ENCODE measurements around the gene HLA-DOB. TPM values are rescaled to one million over a fixed set of nuclear protein-coding genes. Genes with fewer than 3 reads are reported as not detected.

HLA-DOB gene
- total RNA-seq, 2 experiments from 2014 or later, result 15.6 to 17.0 TPM

DNA sequence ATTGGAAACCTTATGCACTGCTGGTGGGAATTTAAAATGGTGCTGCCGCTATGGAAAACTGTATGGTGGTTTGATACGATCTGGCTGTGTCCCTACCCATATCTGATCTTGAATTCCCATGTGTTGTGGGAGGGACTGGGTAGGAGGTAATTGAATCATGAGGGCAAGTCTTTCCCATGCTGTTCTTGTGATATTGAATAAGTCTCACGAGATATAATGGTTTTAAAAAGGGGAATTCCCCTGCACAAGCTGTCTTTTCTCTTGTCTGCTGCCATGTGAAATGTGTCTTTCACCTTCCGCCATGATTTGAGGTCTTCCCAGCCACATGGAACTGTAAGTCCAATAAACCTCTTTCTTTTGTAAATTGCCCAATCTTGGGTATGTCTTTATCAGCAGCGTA, 16.9 kb upstream of the HLA-DOB start:
- H3K4me3 Mint-ChIP-seq, result no peak overlapping the region
- no peaks in the 10 kb centered on the region for H3K27me3 Mint-ChIP-seq (ENCODE audit: low read depth)
- POLR2A ChIA-PET, result interaction anchor here (0.6 to 3.9 kb wide), 4 partner anchors 11 to 138 kb away, joined by 3 to 21 read pairs (median 10); partner anchors contain the start of genes PSMB9 and TAP1

DNA sequence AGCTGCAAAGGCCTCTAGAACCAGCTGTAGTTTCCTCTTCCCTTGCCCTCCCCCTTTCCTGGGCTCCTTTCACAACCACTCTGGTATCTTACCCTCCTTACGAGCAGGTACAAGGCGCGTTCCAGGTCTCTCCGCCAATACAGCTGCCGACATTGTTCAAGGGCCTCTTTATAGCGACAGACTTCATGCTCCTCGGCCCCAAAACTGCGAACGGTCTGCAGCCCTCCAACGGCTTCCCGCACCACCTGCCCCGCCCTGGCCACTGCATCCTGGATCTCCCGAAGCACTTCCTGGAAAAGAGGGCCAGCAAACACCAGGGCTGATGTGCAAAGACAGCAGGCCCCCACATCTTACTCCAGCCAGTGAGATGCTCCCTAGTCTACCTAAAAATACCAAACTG, 15.7 kb upstream of the HLA-DOB start:
- Mint-ChIP-seq H3K27ac (peak overlapping the region; percentile 21), H3K4me3 (no peak overlapping the region), H3K36me3 (ENCODE audit: low read depth) (peaks cover 97% of the 10 kb centered on the region), H3K4me1 (ENCODE audit: low read depth) (peaks cover 73% of the 10 kb centered on the region), H3K27me3 (ENCODE audit: low read depth) (no peaks in the 10 kb centered on the region), H3K9me3 (ENCODE audit: insufficient read depth) (no peaks in the 10 kb centered on the region)
- POLR2A ChIA-PET, result interaction anchor here (0.5 to 3.9 kb wide), 5 partner anchors 9 to 141 kb away, joined by 3 to 21 read pairs (median 3); partner anchors contain the start of genes PSMB9 and TAP1
- peak; percentile 17 for DNase-seq
- CTCF ChIA-PET, result interaction anchor here (0.9 to 4.4 kb wide), 3 partner anchors 21 to 35 kb away, joined by 3 to 27 read pairs (median 4); partner anchors contain the start of gene TAP1
- no peak for ATAC-seq

More for the DNA sequence above, 16.9 kb upstream of the HLA-DOB start:
- Mint-ChIP-seq H3K9me3 (ENCODE audit: insufficient read depth) (no peaks in the 10 kb centered on the region), H3K4me1 (ENCODE audit: low read depth) (peaks cover 72% of the 10 kb centered on the region), H3K36me3 (ENCODE audit: low read depth) (peaks cover 91% of the 10 kb centered on the region), H3K27ac (peak overlapping the region; percentile 30)
- DNase-seq, result peak; percentile 10
- no peak for ATAC-seq
- CTCF ChIA-PET, result interaction anchor here (1.0 to 4.4 kb wide), 3 partner anchors 20 to 151 kb away, joined by 3 to 27 read pairs (median 3); partner anchors contain the start of gene TAP1

- no peaks in the 10 kb centered on the region for H3K9me3 Mint-ChIP-seq (ENCODE audit: insufficient read depth)
- POLR2A ChIA-PET, result interaction anchor here (0.7 to 1.2 kb wide), 4 partner anchors 9 to 141 kb away, joined by 3 to 4 read pairs (median 3); no protein-coding TSS in a partner anchor
- H3K27ac Mint-ChIP-seq, result no peak overlapping the region
- CTCF ChIA-PET, result interaction anchor here (0.9 to 2.6 kb wide), 3 partner anchors 8 to 37 kb away, joined by 3 to 17 read pairs (median 3); partner anchors contain the start of gene TAP2
- ATAC-seq, result no peak
- DNase-seq, result no peak
- peaks cover 85% of the 10 kb centered on the region for H3K36me3 Mint-ChIP-seq (ENCODE audit: low read depth)
- no peak overlapping the region for H3K4me3 Mint-ChIP-seq
- no peaks in the 10 kb centered on the region for H3K27me3 Mint-ChIP-seq (ENCODE audit: low read depth)
- peaks cover 61% of the 10 kb centered on the region for H3K4me1 Mint-ChIP-seq (ENCODE audit: low read depth)
These were observed 14.1 kb upstream of the HLA-DOB start for GRCh38 chr6:32830936-32831335.

DNA sequence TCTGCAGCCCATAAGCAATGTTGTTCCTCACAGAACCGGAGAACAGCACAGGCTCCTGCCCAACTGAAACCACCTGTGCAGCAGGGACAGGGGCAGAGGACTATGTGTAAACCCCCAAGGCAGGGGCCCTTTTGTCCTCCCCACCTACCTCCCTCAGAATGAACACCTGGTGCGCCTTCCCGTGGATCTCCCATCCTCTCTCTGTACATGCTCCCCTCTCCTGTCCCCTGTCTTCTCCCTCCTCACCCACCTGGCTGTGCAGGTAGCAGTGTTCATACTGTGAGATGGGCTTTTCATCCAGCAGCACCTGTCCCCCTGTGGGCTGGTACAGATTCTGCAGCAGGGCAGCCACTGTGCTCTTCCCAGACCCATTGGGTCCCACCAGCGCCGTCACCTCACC, 13.2 kb upstream of the HLA-DOB start:
- H3K27ac Mint-ChIP-seq, result peak overlapping the region; percentile 27
- H3K4me3 Mint-ChIP-seq, result no peak overlapping the region
- DNase-seq (no peak), ATAC-seq (no peak)
- H3K36me3 Mint-ChIP-seq (ENCODE audit: low read depth), result peaks cover 76% of the 10 kb centered on the region
- POLR2A ChIA-PET, result interaction anchor here (1.0 to 4.2 kb wide), 3 partner anchors 9 to 15 kb away, joined by 3 to 27 read pairs (median 3); partner anchors contain the start of gene TAP2
- no peaks in the 10 kb centered on the region for H3K27me3 Mint-ChIP-seq (ENCODE audit: low read depth)
- CTCF ChIA-PET, result interaction anchor here (1.3 to 2.6 kb wide), 2 partner anchors 9 to 39 kb away, joined by 6 to 17 read pairs; partner anchors contain the start of gene TAP2
- peaks cover 52% of the 10 kb centered on the region for H3K4me1 Mint-ChIP-seq (ENCODE audit: low read depth)
- no peaks in the 10 kb centered on the region for H3K9me3 Mint-ChIP-seq (ENCODE audit: insufficient read depth)

GRCh38 chr6:32829495-32829894, 12.7 kb upstream of the HLA-DOB start:
- DNase-seq, result no peak
- no peaks in the 10 kb centered on the region for H3K27me3 Mint-ChIP-seq (ENCODE audit: low read depth)
- H3K27ac Mint-ChIP-seq, result no peak overlapping the region
- peaks cover 71% of the 10 kb centered on the region for H3K36me3 Mint-ChIP-seq (ENCODE audit: low read depth)
- peaks cover 46% of the 10 kb centered on the region for H3K4me1 Mint-ChIP-seq (ENCODE audit: low read depth)
- CTCF ChIA-PET, result interaction anchor here (1.3 to 2.6 kb wide), 2 partner anchors 10 to 39 kb away, joined by 6 to 17 read pairs; partner anchors contain the start of gene TAP2
- ATAC-seq, result no peak
- POLR2A ChIA-PET, result interaction anchor here (0.6 to 4.2 kb wide), 3 partner anchors 9 to 28 kb away, joined by 3 to 27 read pairs (median 3); partner anchors contain the start of gene TAP2
- H3K9me3 Mint-ChIP-seq (ENCODE audit: insufficient read depth), result no peaks in the 10 kb centered on the region
- no peak overlapping the region for H3K4me3 Mint-ChIP-seq

DNA sequence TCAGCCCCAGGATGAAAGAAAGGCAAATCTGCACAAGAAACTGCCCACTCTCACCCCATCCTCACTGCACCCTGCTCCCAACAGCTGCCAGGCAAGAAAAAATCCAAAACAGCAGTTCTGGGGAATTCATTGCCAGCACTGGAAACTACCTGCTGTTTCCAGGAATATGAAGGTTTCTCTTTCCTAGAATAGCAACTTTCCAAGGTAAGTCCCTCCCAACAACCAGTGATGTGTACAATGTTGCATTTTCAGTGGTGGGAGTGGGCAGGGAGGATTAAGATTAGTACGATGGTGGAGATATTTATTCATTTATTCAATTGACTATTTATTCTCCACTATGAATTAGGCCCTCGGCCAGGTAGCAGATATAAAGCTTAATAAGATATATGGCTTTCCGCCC, 10.2 kb upstream of the HLA-DOB start:
- no peak for ATAC-seq
- Mint-ChIP-seq H3K9me3 (ENCODE audit: insufficient read depth) (no peaks in the 10 kb centered on the region), H3K27ac (no peak overlapping the region), H3K4me3 (no peak overlapping the region), H3K4me1 (ENCODE audit: low read depth) (peaks cover 22% of the 10 kb centered on the region), H3K36me3 (ENCODE audit: low read depth) (peaks cover 48% of the 10 kb centered on the region), H3K27me3 (ENCODE audit: low read depth) (no peaks in the 10 kb centered on the region)
- ChIA-PET CTCF (interaction anchor here (0.6 to 8.4 kb wide), 8 partner anchors 11 to 140 kb away, joined by 3 to 62 read pairs (median 4); partner anchors contain the start of gene TAP2), POLR2A (interaction anchor here (0.9 to 4.2 kb wide), 3 partner anchors 8 to 145 kb away, joined by 3 to 27 read pairs (median 7); partner anchors contain the start of gene TAP2)
- no peak for DNase-seq

DNA sequence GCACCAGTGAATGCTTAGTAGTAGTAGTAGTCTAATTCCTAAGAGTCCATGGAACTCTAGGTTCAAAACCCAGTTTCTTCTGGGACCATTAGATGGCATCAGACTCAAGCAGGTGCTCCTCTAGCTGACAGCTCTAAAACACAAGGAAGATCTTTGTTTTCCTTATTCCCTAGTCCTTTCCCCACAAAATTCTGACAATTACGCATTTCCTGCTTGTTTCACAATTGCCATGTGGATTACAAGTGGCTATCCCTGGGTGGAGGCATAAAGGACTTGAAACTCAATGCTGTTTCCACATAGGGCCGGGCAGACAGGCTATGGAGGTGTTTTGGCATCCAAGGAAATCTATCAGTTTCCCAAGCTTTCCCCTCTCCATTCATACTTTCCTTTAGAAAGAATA, 9.2 kb upstream of the HLA-DOB start:
- no peak for DNase-seq
- H3K36me3 Mint-ChIP-seq (ENCODE audit: low read depth), result peaks cover 37% of the 10 kb centered on the region
- no peak overlapping the region for H3K27ac Mint-ChIP-seq
- no peaks in the 10 kb centered on the region for H3K9me3 Mint-ChIP-seq (ENCODE audit: insufficient read depth)
- H3K4me3 Mint-ChIP-seq, result no peak overlapping the region
- ChIA-PET CTCF (interaction anchor here (1.1 to 8.4 kb wide), 7 partner anchors 12 to 158 kb away, joined by 3 to 62 read pairs (median 6); partner anchors contain the start of genes PSMB9, TAP1 and TAP2), POLR2A (interaction anchor here (0.7 to 1.0 kb wide), 3 partner anchors 9 to 27 kb away, joined by 3 read pairs; partner anchors contain the start of genes TAP1 and TAP2)
- ATAC-seq, result no peak
- no peaks in the 10 kb centered on the region for H3K27me3 Mint-ChIP-seq (ENCODE audit: low read depth)
- H3K4me1 Mint-ChIP-seq (ENCODE audit: low read depth), result peaks cover 15% of the 10 kb centered on the region

GRCh38 chr6:32819729-32820128, 2.9 kb upstream of the HLA-DOB start:
- no peaks in the 10 kb centered on the region for H3K9me3 Mint-ChIP-seq (ENCODE audit: insufficient read depth)
- peaks cover 16% of the 10 kb centered on the region for H3K4me1 Mint-ChIP-seq (ENCODE audit: low read depth)
- peaks cover 23% of the 10 kb centered on the region for H3K36me3 Mint-ChIP-seq (ENCODE audit: low read depth)
- H3K27ac Mint-ChIP-seq, result no peak overlapping the region
- H3K27me3 Mint-ChIP-seq (ENCODE audit: low read depth), result no peaks in the 10 kb centered on the region
- DNase-seq (no peak), ATAC-seq (no peak)
- POLR2A ChIA-PET, result interaction anchor here (0.7 to 1.3 kb wide), 3 partner anchors 20 to 134 kb away, joined by 3 to 5 read pairs (median 3); no protein-coding TSS in a partner anchor
- CTCF ChIA-PET, result interaction anchor here (1.0 to 1.3 kb wide), 2 partner anchors 12 to 133 kb away, joined by 3 to 4 read pairs; partner anchors contain the start of gene HLA-DMA
- H3K4me3 Mint-ChIP-seq, result no peak overlapping the region

DNA sequence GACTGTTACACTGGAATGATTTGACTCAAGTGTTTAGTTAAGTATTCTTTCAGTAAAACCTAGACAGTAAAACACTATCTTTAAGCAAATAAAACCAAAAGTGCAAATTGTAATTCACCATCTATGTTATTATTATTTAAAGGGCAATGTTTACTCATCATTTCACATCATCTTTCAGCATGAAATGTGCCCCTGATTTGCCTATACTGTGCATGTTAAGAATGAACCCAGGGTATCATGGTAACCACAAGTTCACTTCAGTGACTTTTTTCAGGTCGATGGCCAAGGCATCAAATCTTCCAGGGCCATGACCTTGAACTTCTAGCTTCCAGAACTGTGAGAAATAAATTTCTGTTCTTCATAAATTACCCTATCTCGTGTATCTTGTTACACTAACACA, 2.1 kb upstream of the HLA-DOB start:
- H3K4me3 Mint-ChIP-seq, result no peak overlapping the region
- no peaks in the 10 kb centered on the region for H3K9me3 Mint-ChIP-seq (ENCODE audit: insufficient read depth)
- peaks cover 29% of the 10 kb centered on the region for H3K36me3 Mint-ChIP-seq (ENCODE audit: low read depth)
- no peak for DNase-seq
- no peak overlapping the region for H3K27ac Mint-ChIP-seq
- no peaks in the 10 kb centered on the region for H3K27me3 Mint-ChIP-seq (ENCODE audit: low read depth)
- POLR2A ChIA-PET, result interaction anchor here (1.3 kb wide), 1 partner anchor 19 kb away, joined by 3 read pairs; no protein-coding TSS in a partner anchor
- no peak for ATAC-seq
- CTCF ChIA-PET, result no interaction called here
- peaks cover 16% of the 10 kb centered on the region for H3K4me1 Mint-ChIP-seq (ENCODE audit: low read depth)

DNA sequence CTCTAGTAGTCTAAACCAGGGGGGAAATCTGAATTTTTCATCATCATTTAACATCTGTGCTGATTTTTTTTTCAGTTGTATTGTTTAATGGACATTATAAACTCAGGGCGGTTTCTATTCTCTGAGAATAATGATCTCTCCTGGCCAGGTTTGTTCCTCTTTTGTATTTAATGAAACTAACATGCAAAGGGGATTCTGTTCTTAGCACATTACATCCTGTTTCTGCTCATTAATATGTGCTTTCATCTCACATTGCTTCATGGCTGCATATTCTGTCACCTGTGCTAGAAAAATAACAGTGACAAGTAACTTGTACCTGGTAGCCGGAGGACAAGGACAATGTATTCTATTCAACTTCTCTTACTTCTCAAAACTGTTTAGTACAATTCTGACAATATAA, 806 bp downstream of the HLA-DOB start:
- peaks cover 16% of the 10 kb centered on the region for H3K4me1 Mint-ChIP-seq (ENCODE audit: low read depth)
- ChIA-PET POLR2A (no interaction called here), CTCF (interaction anchor here (1.5 kb wide), 1 partner anchor 22 kb away, joined by 3 read pairs; the partner anchor contains the start of gene TAP2)
- peaks cover 47% of the 10 kb centered on the region for H3K36me3 Mint-ChIP-seq (ENCODE audit: low read depth)
- no peaks in the 10 kb centered on the region for H3K9me3 Mint-ChIP-seq (ENCODE audit: insufficient read depth)
- H3K27ac Mint-ChIP-seq, result no peak overlapping the region
- DNase-seq, result no peak
- H3K4me3 Mint-ChIP-seq, result no peak overlapping the region
- H3K27me3 Mint-ChIP-seq (ENCODE audit: low read depth), result no peaks in the 10 kb centered on the region
- ATAC-seq, result no peak

DNA sequence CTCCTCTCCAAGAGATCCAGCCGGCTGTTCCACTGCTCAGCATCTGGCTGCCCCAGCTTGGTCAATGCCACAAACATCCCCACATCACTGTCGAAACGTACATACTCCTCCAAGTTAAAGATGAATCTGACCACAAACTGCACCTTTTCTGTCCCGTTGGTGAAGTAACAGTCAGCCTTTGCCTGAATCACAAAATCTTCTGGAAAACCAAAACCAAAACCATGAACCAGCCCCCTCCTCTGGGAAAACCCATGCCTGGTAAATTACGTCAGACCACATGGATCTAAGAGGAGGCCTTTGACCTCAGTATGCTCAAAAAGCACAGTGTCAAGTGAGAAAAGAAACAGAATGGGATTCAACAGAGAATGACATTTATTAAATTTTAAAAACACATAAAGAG, 1.7 kb downstream of the HLA-DOB start:
- no peak for ATAC-seq
- no peaks in the 10 kb centered on the region for H3K27me3 Mint-ChIP-seq (ENCODE audit: low read depth)
- no peak for DNase-seq
- POLR2A ChIA-PET, result interaction anchor here (1.1 kb wide), 1 partner anchor 29 kb away, joined by 3 read pairs; the partner anchor contains the start of gene PSMB8
- no peaks in the 10 kb centered on the region for H3K9me3 Mint-ChIP-seq (ENCODE audit: insufficient read depth)
- peaks cover 49% of the 10 kb centered on the region for H3K36me3 Mint-ChIP-seq (ENCODE audit: low read depth)
- H3K4me3 Mint-ChIP-seq, result no peak overlapping the region
- CTCF ChIA-PET, result interaction anchor here (0.8 to 1.5 kb wide), 2 partner anchors 23 to 53 kb away, joined by 3 to 4 read pairs; partner anchors contain the start of gene TAP2
- peaks cover 16% of the 10 kb centered on the region for H3K4me1 Mint-ChIP-seq (ENCODE audit: low read depth)
- no peak overlapping the region for H3K27ac Mint-ChIP-seq

All from activated CD8-positive, alpha-beta T cell treated with anti-CD3 and anti-CD28 coated beads, Interleukin-2, amount 10 ng/mL, durations not matched to agents 7 days and 5 days (primary cell).